GM15510 (cell line): ENCODE results near the gene MAML2.

Experiments used
- POLR2A ChIP-seq: IDR thresholded peaks from 3 replicates; pipeline ENCODE4 v1.6.1; 2011; ENCODE audit warnings: borderline replicate concordance; ENCODE audit not compliant: insufficient read length; ENCODE audit errors: extremely low read depth

The MAML2 gene

DNA sequence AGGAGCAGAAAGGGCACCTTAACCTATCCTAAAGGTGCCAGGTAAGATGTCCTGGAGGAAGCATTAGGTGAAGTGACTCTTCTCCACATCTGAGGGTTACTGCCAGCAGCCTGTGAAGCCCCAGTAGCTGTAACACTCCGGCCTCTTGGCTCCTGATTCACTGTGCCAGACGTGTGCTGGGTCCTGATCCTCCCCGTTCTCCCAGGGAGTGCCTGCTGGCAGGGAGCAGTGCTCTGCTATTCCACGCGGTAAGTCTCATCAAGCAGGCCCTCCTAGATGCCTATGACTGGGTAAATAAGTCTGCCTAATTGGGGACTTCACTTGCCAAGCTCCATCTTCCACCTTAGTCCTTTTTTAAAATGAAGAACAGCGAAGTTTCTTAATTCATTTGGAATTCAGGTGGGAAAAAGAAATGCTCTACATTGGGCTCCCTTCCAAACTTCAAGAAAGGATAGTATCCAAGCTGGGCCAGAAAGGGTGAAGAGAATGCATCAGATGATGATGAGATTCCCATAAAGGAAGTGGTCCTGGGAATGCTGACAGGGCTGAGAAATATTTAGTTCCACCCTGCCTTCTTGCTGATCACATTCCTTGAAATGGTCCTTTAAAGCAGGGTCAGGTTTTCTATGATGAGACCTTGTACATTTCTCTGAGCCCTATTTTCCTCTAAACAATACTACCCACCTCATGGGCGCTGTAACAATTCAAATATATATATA lies 188.0 kb downstream of the MAML2 start:
- no peak for TF ChIP-seq POLR2A

- TF ChIP-seq POLR2A = no peak
Measured at GRCh38 chr11:96152623-96153022, 190.4 kb downstream of the MAML2 start.

DNA sequence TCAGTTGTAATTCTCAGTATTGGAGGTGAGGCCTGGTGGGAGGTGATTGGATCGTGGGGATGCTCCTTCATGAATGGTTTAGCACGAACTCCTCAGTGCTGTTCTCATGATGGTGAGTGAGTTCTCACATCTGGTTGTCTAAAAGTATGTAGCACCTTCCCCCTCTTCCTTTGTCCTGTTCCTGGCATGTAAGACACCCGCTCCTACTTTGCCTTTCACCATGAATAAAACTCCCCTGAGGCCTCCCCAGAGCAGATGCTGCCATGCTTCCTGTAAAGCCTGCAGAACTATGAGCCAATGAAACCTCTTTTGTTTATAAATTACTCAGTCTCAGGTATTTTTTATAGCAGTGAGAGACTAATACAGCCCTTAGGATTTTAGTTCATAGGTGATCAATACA lies 191.5 kb downstream of the MAML2 start:
- no peak for TF ChIP-seq POLR2A

- TF ChIP-seq POLR2A = no peak
Measured at GRCh38 chr11:96150609-96151008, 192.4 kb downstream of the MAML2 start.

- TF ChIP-seq POLR2A = no peak
Measured at GRCh38 chr11:96149743-96150555, 193.0 kb downstream of the MAML2 start.

- TF ChIP-seq POLR2A = no peak
Measured at GRCh38 chr11:96147906-96148486, 195.0 kb downstream of the MAML2 start.

DNA sequence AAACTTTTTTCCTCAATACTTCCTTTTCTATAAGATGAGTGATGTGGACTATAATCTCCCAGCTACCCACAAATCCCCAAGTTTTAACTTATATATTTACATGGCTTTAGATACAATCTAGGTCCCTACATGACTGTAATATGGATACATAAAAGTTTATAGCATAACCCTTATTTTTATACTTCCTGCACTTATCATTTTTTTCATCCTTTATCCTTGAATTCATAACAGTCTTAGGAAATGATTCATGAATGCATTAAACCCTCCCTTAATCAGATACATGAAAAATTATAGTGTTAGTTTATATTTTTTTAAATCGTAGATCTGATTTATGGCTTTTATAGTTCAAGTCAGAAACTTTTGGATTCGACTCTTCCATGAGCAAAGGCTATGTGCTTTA lies 195.8 kb downstream of the MAML2 start:
- no peak for TF ChIP-seq POLR2A

- TF ChIP-seq POLR2A = no peak
Measured at GRCh38 chr11:96146765-96147164, 196.2 kb downstream of the MAML2 start.

GRCh38 chr11:96145163-96145585 lies 197.8 kb downstream of the MAML2 start:
- TF ChIP-seq POLR2A = no peak

GRCh38 chr11:96144553-96144952 lies 198.4 kb downstream of the MAML2 start:
- TF ChIP-seq POLR2A = no peak

GRCh38 chr11:96143041-96143521 lies 199.9 kb downstream of the MAML2 start:
- no peak for TF ChIP-seq POLR2A

GRCh38 chr11:96141626-96142025 lies 201.4 kb downstream of the MAML2 start:
- no peak for TF ChIP-seq POLR2A

DNA sequence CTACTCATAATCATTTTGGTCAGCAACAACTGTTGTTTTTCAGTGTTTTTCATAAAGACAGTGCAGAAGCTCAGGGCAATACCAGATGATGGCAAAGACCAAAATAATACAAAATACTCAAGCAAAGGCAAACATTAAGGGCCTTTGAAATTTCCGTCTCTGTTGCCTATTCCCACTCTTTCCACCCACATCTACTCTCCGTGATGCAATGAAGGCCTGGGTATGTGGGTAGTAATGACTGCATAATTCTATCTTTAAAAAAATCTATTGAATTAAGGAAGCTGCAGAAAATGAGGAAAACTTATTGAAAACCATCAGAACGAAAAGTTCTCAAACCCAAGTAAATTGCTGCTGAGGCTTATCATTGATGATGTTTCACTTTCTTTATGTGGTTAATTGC lies 203.3 kb downstream of the MAML2 start:
- no peak for TF ChIP-seq POLR2A

DNA sequence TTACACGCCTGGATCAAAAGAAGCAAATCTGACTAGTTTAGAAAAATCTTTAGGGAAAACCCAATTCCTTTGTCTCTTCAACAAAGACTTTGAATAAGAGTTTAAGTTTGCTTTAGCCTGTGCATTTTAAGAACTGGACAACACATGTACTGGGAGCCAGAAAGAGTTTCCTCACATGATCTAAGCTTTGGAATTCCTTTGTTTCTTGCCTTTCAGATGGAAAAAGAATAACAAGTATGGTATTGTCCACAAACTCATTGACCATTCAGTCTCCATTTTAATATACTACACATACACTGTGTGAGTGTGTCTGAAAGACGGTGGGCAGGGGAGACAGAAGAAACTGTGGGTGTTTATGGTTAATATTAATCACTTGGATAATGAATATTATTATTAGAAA lies 205.6 kb downstream of the MAML2 start:
- TF ChIP-seq POLR2A = no peak

GRCh38 chr11:96136613-96137298 lies 206.2 kb downstream of the MAML2 start:
- no peak for TF ChIP-seq POLR2A

DNA sequence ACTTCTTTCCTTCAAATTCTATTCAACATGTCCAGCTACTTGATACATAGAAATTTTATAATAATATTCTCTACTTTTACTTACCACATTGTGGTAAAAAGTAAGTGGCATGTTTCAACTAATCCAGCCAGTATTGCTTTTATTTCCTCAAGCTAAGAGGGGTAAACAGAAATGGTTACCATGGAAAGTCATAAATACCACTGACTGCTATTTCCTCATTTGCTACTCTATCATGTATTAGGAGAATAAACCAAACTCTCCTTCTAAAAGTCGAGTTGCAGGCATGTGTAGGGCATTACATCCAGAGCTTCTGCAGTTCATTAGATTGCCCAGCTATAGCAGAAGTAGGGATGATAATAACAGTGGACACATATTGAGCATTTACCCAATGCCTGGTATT lies 208.4 kb downstream of the MAML2 start:
- TF ChIP-seq POLR2A = no peak

GRCh38 chr11:96132437-96132836 lies 210.6 kb downstream of the MAML2 start:
- TF ChIP-seq POLR2A = no peak
